ENCODE measurements around the gene KCNIP1. TPM values are rescaled to one million over a fixed set of nuclear protein-coding genes. Genes with fewer than 3 reads are reported as not detected.

The KCNIP1 gene
- polyA plus RNA-seq, 3 donors = 0.09 to 0.79 (median 0.18) TPM

DNA sequence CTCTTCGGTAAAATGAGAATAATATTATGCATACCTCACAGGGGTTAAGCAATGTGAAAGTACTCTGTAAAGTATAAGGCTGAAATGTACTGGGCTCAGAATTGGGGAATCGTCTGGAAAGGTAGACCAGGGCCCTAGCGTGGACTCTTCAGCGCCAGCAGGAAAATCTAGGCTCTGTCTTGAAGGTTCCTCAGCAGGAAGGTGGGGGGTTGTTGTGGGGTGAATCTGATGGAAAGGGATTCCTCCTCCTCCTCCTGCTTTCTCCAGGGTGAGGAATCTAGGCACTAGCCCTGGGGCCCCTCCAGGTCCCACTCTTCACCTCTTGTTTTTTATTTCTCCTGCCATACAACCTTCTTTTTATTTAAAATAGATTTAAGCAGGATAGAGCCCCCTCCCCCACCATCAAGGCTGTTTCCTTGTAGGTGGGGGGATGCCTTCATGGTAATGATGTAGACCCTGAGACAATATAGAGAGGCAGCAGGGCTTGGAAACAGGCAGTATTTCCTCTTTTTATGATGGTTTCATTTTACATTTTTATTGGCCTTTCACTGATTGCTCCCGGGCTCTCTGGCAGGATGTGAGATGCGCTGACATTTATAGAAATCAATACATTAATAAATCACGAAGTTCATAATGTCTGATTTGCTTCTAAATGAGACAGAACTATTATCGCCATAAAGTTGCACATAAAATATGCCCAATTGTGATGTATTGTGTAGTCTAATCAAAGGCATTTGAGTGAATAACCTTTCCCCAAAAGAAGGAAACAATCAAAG is 200.8 kb downstream of the KCNIP1 start:
- no peak overlapping the region for H3K27ac ChIP-seq (ENCODE audit: low read depth, low read length)
- WGBS, 3 donors = 53 to 59% (median 59%) methylated on average over 7 of the region's 8 CpGs

DNA sequence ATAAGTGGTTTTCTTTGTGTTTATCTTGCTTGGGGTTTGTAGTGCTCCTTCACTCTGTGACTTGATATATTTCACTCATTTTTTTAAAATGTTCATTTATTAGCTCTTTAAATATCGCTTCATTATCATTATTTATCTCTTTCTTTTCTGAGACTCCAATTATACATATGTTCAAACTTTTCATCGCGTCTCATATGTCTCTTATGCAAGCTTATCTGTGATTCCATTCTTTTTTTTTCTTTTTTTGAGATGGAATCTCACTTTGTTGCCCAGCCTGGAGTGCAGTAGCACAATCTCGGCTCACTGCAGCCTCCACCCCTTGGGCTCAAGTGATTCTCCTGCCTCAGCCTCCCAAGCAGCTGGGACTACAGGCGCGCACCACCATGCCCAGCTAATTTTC is 205.8 kb downstream of the KCNIP1 start:
- H3K27ac ChIP-seq (ENCODE audit: low read depth, low read length) = no peak overlapping the region
- WGBS, 3 donors = 63 to 85% (median 75%) methylated on average over 6 of the region's 6 CpGs

DNA sequence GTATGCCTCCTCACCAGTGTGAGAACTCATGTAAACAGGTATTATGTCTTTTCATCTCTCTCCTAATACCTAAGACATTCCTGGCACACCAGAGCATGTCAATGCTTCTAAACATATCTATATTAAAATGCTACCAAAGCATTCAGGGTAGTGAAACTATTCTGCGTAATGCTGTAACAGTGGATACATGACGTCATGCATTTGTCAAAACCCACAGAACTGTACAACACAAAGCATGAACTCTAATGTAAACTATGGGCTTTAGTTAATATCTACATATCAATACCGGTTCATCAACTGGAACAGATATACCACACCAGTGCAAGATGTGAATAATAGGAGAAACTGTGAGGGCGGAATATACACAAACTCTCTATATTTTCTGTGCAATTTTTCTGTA is 207.5 kb downstream of the KCNIP1 start:
- 74 to 92% (median 92%) methylated on average over 4 of the region's 4 CpGs for WGBS, 3 donors
- H3K27ac ChIP-seq (ENCODE audit: low read depth, low read length) = no peak overlapping the region

DNA sequence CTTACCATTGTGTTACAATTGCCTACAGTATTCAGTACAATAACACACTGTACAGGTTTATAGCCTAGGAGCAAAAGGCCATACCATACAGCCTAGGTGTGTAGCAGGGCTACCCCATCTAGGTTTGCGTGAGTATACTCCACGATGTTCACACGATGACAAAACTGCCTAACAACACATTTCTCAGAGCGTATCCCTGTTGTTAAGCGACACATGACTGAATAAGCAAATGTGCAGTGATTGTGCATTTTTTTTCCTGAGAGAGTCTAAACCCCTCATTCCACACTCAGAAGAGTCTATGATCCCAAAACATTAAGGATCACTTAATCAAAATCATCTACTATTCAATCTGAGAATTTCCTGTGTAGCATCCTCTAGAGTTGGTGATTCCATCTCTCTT is 211.3 kb downstream of the KCNIP1 start:
- 87 to 93% (median 93%) methylated on average over 5 of the region's 5 CpGs for WGBS, 3 donors
- H3K27ac ChIP-seq (ENCODE audit: low read depth, low read length) = no peak overlapping the region

DNA sequence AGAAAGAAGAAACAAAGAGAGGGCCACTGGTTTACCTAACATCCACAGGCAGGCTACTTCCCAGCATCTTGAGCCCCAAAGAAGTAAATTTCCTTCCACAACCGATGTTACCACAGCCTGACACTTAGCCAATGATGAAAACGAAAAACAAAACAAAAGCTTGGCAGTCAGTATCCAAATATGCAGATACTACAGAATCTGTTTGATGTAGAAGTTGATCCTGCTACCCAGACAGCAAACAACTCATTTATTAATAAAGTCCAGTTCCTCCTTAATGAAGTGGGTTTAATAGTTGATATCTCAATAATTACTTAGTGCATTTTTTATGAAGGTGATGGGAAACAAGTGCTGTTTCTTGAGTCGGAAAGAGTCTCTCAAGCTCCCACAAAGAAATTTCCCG is 212.6 kb downstream of the KCNIP1 start:
- WGBS, 3 donors = 30 to 44% (median 37%) methylated on average over 4 of the region's 4 CpGs
- no peak overlapping the region for H3K27ac ChIP-seq (ENCODE audit: low read depth, low read length)

DNA sequence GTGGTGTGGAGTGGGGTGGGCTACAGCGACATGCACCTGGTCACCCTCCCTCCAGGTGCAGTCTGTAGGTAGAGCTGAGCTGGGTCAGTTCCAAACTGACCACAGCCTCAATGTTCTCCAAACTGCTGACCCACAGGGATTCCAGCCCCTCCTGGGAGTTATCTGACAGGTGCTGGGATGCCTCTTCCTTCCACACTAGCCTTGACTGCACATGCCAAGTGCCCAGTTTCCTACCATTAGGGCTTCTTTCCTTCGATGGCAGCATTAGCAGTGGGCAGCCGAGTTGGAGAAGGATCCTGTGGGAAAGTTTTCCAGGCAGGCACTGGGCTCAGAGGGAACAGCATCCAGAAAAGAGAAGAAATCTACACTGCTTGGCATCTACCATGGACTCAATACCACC is 215.7 kb downstream of the KCNIP1 start:
- 79 to 91% (median 82%) methylated on average over 3 of the region's 3 CpGs for WGBS, 3 donors
- no peak overlapping the region for H3K27ac ChIP-seq (ENCODE audit: low read depth, low read length)

- WGBS, 3 donors = 81 to 87% (median 82%) methylated on average over 4 of the region's 4 CpGs
- H3K27ac ChIP-seq (ENCODE audit: low read depth, low read length) = no peak overlapping the region
Measured at GRCh38 chr5:170720179-170720578, 216.4 kb downstream of the KCNIP1 start.

DNA sequence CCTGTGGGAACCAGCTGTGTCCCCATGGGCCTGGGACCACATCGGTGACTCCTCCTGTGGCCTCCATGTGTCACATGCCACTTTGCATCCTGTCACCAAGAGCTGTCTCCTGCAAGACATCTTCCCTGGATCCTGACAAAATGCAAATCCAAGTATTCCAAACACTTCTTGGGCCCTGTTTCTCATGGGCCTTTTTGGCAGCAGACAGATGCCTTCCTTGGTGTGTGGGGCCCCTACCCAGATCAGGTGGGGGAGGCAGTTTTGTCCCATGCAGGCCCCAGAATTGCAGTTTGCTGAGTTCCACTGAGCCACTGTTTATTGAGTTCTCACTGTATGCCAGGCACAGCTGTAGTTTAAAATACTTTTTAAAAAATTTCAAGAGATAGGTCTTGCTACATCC is 217.2 kb downstream of the KCNIP1 start:
- 61 to 82% (median 74%) methylated on average over 1 of the region's 1 CpG for WGBS, 3 donors
- H3K27ac ChIP-seq (ENCODE audit: low read depth, low read length) = no peak overlapping the region

GRCh38 chr5:170721681-170722080 is 217.9 kb downstream of the KCNIP1 start:
- WGBS, 3 donors = 84 to 87% (median 86%) methylated on average over 6 of the region's 6 CpGs

DNA sequence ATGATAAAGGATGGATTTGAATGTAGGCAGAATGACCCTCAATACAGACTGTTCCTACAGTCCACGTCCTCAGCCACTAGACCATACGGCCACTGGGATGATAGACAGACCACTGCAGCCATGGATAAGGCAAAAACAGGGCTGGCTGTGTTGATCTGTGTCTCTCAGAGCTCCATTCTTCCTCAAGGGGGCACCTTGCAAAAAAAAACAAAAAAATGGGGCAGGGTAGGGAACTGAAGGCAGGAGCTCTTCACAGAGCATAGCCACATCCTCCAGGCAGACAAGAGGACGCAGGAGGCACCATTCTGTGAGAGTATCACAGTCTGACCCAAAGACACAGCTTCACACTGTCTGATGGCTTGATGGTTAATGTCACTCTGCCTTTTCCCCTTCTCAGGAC is 218.5 kb downstream of the KCNIP1 start:
- 62 to 71% (median 68%) methylated on average over 3 of the region's 3 CpGs for WGBS, 3 donors

More at GRCh38 chr5:170721681-170722080, 217.9 kb downstream of the KCNIP1 start:
- no peak overlapping the region for H3K27ac ChIP-seq (ENCODE audit: low read depth, low read length)

GRCh38 chr5:170731052-170731451 is 227.2 kb downstream of the KCNIP1 start:
- 73 to 92% (median 91%) methylated on average over 1 of the region's 1 CpG for WGBS, 3 donors
- H3K27ac ChIP-seq (ENCODE audit: low read depth, low read length) = no peak overlapping the region

More for the DNA sequence above, 218.5 kb downstream of the KCNIP1 start:
- no peak overlapping the region for H3K27ac ChIP-seq (ENCODE audit: low read depth, low read length)

DNA sequence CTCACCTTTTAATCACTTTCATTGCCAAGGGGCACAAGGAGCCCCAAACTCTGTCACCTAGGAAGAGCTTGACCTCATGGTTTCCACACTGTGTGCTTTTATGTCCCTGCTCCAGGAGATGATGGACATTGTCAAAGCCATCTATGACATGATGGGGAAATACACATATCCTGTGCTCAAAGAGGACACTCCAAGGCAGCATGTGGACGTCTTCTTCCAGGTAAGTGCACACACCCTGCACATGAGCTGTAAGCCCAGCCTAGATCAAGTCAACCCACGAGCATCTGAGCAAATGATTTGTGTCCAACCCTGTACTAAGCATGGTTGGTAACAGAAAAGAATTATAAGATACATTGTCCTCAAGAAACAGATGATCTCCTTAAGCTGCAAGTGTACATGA is 228.9 kb downstream of the KCNIP1 start:
- 40 to 63% (median 45%) methylated on average over 2 of the region's 2 CpGs for WGBS, 3 donors

GRCh38 chr5:170736966-170737365 is 233.1 kb downstream of the KCNIP1 start:
- WGBS, 3 donors = 53 to 60% (median 57%) methylated on average over 3 of the region's 3 CpGs
- no peak overlapping the region for H3K27ac ChIP-seq (ENCODE audit: low read depth, low read length)

More for the DNA sequence above, 228.9 kb downstream of the KCNIP1 start:
- H3K27ac ChIP-seq (ENCODE audit: low read depth, low read length) = no peak overlapping the region

- no peak overlapping the region for H3K27ac ChIP-seq (ENCODE audit: low read depth, low read length)
- WGBS, 3 donors = 83 to 92% (median 86%) methylated on average over 1 of the region's 1 CpG
Measured at GRCh38 chr5:170737591-170737990, 233.8 kb downstream of the KCNIP1 start.

GRCh38 chr5:170738840-170739239 is 235.0 kb downstream of the KCNIP1 start:
- 52 to 80% (median 58%) methylated on average over 3 of the region's 3 CpGs for WGBS, 3 donors

DNA sequence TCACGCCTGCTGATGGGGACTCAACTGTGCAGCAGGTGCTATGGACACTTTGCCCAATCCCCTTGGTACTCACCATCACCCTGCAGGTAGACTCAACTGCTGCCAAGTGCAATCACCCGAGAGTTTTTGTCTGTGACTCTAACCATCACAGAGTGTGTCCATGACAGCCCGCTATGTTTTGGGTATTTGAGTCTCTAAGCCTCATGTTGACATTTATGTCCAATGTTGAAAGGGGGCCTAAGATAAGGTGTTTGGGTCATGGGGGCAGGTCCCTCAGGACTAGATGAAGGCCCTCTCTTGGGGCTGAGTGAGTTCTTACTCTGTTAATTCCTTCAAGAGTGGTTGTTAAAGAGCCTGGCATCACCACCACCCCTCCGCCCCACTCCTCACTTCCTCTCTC is 235.6 kb downstream of the KCNIP1 start:
- WGBS, 3 donors = 92 to 93% (median 92%) methylated on average over 4 of the region's 4 CpGs
- no peak overlapping the region for H3K27ac ChIP-seq (ENCODE audit: low read depth, low read length)

More at GRCh38 chr5:170738840-170739239, 235.0 kb downstream of the KCNIP1 start:
- H3K27ac ChIP-seq (ENCODE audit: low read depth, low read length) = no peak overlapping the region

GRCh38 chr5:170740551-170741205 is 236.9 kb downstream of the KCNIP1 start:
- H3K27ac ChIP-seq (ENCODE audit: low read depth, low read length) = no peak overlapping the region
- WGBS, 3 donors = 73 to 88% (median 84%) methylated on average over 3 of the region's 3 CpGs

- WGBS, 3 donors = 71 to 79% (median 73%) methylated on average over 8 of the region's 8 CpGs
- H3K27ac ChIP-seq (ENCODE audit: low read depth, low read length) = no peak overlapping the region
Measured at GRCh38 chr5:170741801-170742200, 238.0 kb downstream of the KCNIP1 start.

DNA sequence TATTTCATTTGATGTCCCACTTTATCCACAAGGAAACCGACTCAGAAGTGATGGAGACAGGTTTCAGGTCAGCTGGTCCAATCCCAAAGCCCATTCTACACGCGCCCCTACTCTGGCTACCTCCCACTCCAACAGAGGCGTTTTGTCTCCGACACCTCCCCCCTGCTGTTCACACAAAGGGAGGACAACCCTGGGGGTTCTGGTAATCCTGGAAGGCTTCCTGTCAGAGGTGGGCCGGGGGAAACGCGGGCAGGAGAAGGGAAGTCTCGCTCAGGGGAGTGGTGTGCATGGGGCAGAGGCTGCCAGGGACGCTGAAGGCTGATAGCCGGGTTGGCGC is 240.0 kb downstream of the KCNIP1 start:
- H3K27ac ChIP-seq (ENCODE audit: low read depth, low read length) = no peak overlapping the region
- WGBS, 3 donors = 10 to 13% (median 12%) methylated on average over 12 of the region's 12 CpGs

Data from adipose tissue (tissue), 3 donors.